Peyer's patch (tissue), 4 donors: ENCODE results near the gene ZFR. TPM values are rescaled to one million over a fixed set of nuclear protein-coding genes. Genes with fewer than 3 reads are reported as not detected.
"Not testable (repeated sequence)": the region's sequence is repeated elsewhere in the genome, so short reads cannot be mapped to it uniquely, and the experiment has no call there.

Experiments
- DNase-seq, 3 donors: peaks; one replicate each; pipeline ENCODE4 v3.0.0-alpha.2; 2017 to 2019
- H3K27ac ChIP-seq, 4 donors: fragments of 200-600 bp; sonication (generic); one replicate each; pipeline ENCODE4 v1.5.1; 2016 to 2019
- H3K27me3 ChIP-seq, 2 donors: fragments of 200-600 bp; sonication (generic); one replicate each; pipeline ENCODE4 v1.5.1; 2019
- H3K36me3 ChIP-seq, 3 donors: fragments of 200-600 bp; sonication (generic); one replicate each; pipeline ENCODE4 v1.5.1; 2016 to 2019
- H3K4me1 ChIP-seq, 4 donors: fragments of 200-600 bp; sonication (generic); one replicate each; pipeline ENCODE4 v1.5.1; 2016 to 2019
- H3K4me3 ChIP-seq, 4 donors: fragments of 200-600 bp; sonication (generic); 1 replicate in 3 of 4; 2 replicates in 1 of 4; pipeline ENCODE4 v1.5.1; 2016 to 2019; ENCODE audit warnings: mild to moderate bottlenecking in 1 of 4
- H3K9me3 ChIP-seq, 4 donors: fragments of 200-600 bp; sonication (generic); one replicate each; pipeline ENCODE4 v1.5.1; 2016 to 2019; ENCODE audit warnings: mild to moderate bottlenecking in 1 of 4
- POLR2A ChIP-seq, 2 donors: fragments of 450-650 bp; IDR thresholded peaks; one replicate each; pipeline ENCODE4 v1.5.1; 2017; ENCODE audit warnings: antibody characterized with exemption in 2 of 2, mild to moderate bottlenecking in 2 of 2, moderate library complexity in 2 of 2
- total RNA-seq, 4 donors: library from RNA; depleted of rRNA; stranded (reverse); fragments of >200 nt; gene quantifications; one replicate each; pipeline ENCODE4 v1.1.0, GENCODE V29; 2016
- TF ChIP-seq, protein P1 (sequence below), 6 experiments: fragments of 450-650 bp in 4 of 6; fragments of 200-600 bp in 2 of 6; sonication (generic) in 1 of 6; IDR thresholded peaks; one replicate each; pipeline ENCODE4 v1.5.1; 2017 to 2019; ENCODE audit warnings: antibody characterized with exemption in 6 of 6, mild to moderate bottlenecking in 3 of 6, moderate library complexity in 1 of 6

ZFR gene
- total RNA-seq, 4 donors from 2014 or later = 33.5 to 66.8 (median 50.9) TPM

DNA sequence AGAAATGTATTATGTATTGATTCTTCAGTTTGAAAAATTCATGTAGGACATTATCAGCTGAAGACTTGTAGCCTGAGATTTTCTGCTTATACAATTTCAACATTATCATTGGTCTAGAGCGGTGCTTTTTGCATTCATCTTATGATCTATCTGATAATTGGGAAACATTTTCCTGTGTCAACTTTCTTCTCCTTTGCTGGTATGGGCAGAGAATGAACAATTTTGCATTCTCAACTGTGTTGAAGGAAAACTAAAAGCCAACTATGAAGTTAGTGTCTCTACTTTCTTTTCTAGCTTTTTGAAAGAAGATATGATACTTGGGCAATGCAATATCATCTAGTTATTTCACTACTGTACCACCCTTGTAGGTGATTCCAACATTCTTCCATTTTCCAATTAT lies 10.3 kb downstream of the ZFR start:
- Histone ChIP-seq H3K9me3 (no peaks in the 10 kb centered on the region), H3K36me3 (no peaks in the 10 kb centered on the region), H3K27ac (no peak overlapping the region), H3K4me1 (peaks cover 0 to 24% (median under 1%) of the 10 kb centered on the region in 4 donors), H3K27me3 (no peaks in the 10 kb centered on the region), H3K4me3 (no peak overlapping the region)
- DNase-seq = no peak
- TF ChIP-seq POLR2A (IDR thresholded peaks at IDR 0.05) = no peak
- TF ChIP-seq, protein P1, sequence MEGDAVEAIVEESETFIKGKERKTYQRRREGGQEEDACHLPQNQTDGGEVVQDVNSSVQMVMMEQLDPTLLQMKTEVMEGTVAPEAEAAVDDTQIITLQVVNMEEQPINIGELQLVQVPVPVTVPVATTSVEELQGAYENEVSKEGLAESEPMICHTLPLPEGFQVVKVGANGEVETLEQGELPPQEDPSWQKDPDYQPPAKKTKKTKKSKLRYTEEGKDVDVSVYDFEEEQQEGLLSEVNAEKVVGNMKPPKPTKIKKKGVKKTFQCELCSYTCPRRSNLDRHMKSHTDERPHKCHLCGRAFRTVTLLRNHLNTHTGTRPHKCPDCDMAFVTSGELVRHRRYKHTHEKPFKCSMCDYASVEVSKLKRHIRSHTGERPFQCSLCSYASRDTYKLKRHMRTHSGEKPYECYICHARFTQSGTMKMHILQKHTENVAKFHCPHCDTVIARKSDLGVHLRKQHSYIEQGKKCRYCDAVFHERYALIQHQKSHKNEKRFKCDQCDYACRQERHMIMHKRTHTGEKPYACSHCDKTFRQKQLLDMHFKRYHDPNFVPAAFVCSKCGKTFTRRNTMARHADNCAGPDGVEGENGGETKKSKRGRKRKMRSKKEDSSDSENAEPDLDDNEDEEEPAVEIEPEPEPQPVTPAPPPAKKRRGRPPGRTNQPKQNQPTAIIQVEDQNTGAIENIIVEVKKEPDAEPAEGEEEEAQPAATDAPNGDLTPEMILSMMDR (IDR thresholded peaks at IDR 0.05) = no peak

GRCh38 chr5:32432633-32433032 lies 11.9 kb downstream of the ZFR start:
- no peaks in the 10 kb centered on the region for H3K9me3 ChIP-seq
- no peak for DNase-seq
- H3K27me3 ChIP-seq = no peaks in the 10 kb centered on the region
- H3K4me1 ChIP-seq = peaks cover 0 to 20% (median 0%) of the 10 kb centered on the region in 4 donors
- H3K27ac ChIP-seq = no peak overlapping the region
- no peak for TF ChIP-seq POLR2A (IDR thresholded peaks at IDR 0.05)
- TF ChIP-seq, protein P1 (IDR thresholded peaks at IDR 0.05) = no peak
- peaks cover 0 to 6% (median 0%) of the 10 kb centered on the region in 3 donors for H3K36me3 ChIP-seq
- no peak overlapping the region for H3K4me3 ChIP-seq

DNA sequence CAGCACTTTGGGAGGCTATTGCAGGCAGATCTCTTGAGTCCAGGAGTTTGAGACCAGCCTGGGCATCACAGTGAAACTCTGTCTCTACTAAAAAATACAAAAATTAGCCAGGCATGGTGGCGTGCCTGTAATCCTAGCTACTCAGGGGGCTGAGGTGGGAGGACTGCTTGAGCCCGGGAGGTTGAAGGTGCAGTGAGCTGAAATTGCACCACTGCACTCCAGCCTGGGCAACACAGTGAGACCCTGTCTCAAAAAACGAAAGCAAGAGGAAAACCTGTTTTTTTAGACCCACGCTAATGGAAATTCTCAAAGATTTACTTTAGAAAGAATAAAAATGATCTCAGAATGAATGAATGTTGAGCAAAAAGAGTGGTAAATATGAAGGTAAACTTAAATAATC lies 13.7 kb downstream of the ZFR start:
- not testable (repeated sequence) for H3K4me3 ChIP-seq, H3K9me3 ChIP-seq, H3K4me1 ChIP-seq, DNase-seq, H3K27me3 ChIP-seq, H3K27ac ChIP-seq
- H3K36me3 ChIP-seq = peaks cover 0 to 13% (median 0%) of the 10 kb centered on the region in 3 donors

- H3K4me1 ChIP-seq = no peaks in the 10 kb centered on the region
- H3K36me3 ChIP-seq = peaks cover 0 to 13% (median 0%) of the 10 kb centered on the region in 3 donors
- TF ChIP-seq, protein P1 (IDR thresholded peaks at IDR 0.05) = no peak
- no peak for TF ChIP-seq POLR2A (IDR thresholded peaks at IDR 0.05)
- DNase-seq = no peak
- no peak overlapping the region for H3K4me3 ChIP-seq
- H3K27ac ChIP-seq = no peak overlapping the region
- no peaks in the 10 kb centered on the region for H3K27me3 ChIP-seq
- H3K9me3 ChIP-seq = peaks cover 0 to 4% (median 0%) of the 10 kb centered on the region in 4 donors
These were observed 16.1 kb downstream of the ZFR start for GRCh38 chr5:32428426-32428825.

- Histone ChIP-seq H3K4me1 (no peaks in the 10 kb centered on the region), H3K27me3 (no peaks in the 10 kb centered on the region), H3K9me3 (peaks cover 0 to 4% (median 0%) of the 10 kb centered on the region in 4 donors), H3K27ac (no peak overlapping the region), H3K4me3 (no peak overlapping the region), H3K36me3 (peaks cover 0 to 13% (median 0%) of the 10 kb centered on the region in 3 donors)
- DNase-seq = no peak
- TF ChIP-seq POLR2A (IDR thresholded peaks at IDR 0.05) = no peak
- TF ChIP-seq, protein P1 (IDR thresholded peaks at IDR 0.05) = no peak
These were observed 17.9 kb downstream of the ZFR start for GRCh38 chr5:32426440-32427151.

GRCh38 chr5:32422697-32423096 lies 21.8 kb downstream of the ZFR start:
- no peak overlapping the region for H3K27ac ChIP-seq
- H3K36me3 ChIP-seq = peaks cover 0 to 20% (median 0%) of the 10 kb centered on the region in 3 donors
- H3K4me3 ChIP-seq = no peak overlapping the region
- no peaks in the 10 kb centered on the region for H3K27me3 ChIP-seq
- DNase-seq = no peak
- H3K9me3 ChIP-seq = peaks cover 0 to 4% (median 0%) of the 10 kb centered on the region in 4 donors
- H3K4me1 ChIP-seq = peaks cover 0 to 6% (median 0%) of the 10 kb centered on the region in 4 donors
- no peak for TF ChIP-seq POLR2A (IDR thresholded peaks at IDR 0.05)
